Mesenchymal stem cell (in vitro differentiated cells and primary cell): ENCODE data around the gene NLGN1.

Experiments used
- DNase-seq: peaks from one replicate; pipeline ENCODE4 v3.0.0-alpha.2; 2013
- H2AFZ ChIP-seq: one replicate; pipeline ENCODE4 v1.6.1; 2013; ENCODE audit warnings: low read depth, mild to moderate bottlenecking, control low read depth, inconsistent platforms, low read length, moderate library complexity
- H2AK5ac ChIP-seq: 2 replicates; pipeline ENCODE4 v1.6.1; 2013; ENCODE audit warnings: low read length, moderate library complexity, mild to moderate bottlenecking, inconsistent platforms; ENCODE audit not compliant: severe bottlenecking
- H2BK120ac ChIP-seq: one replicate; pipeline ENCODE4 v1.6.1; 2013; ENCODE audit warnings: low read depth, mild to moderate bottlenecking, inconsistent platforms, low read length, moderate library complexity
- H2BK12ac ChIP-seq, 2 experiments: one replicate each; pipeline ENCODE4 v1.6.1; 2013; ENCODE audit warnings: inconsistent platforms in 2 of 2, low read length in 2 of 2, mild to moderate bottlenecking in 2 of 2, moderate library complexity in 2 of 2, control low read depth in 1 of 2
- H2BK15ac ChIP-seq: one replicate; pipeline ENCODE4 v1.6.1; 2013; ENCODE audit warnings: mild to moderate bottlenecking, low read depth, inconsistent platforms; ENCODE audit not compliant: poor library complexity, severe bottlenecking
- H2BK5ac ChIP-seq: 2 replicates; pipeline ENCODE4 v1.6.1; 2013; ENCODE audit warnings: low read depth, mild to moderate bottlenecking, low read length, control low read depth, inconsistent platforms; ENCODE audit not compliant: poor library complexity, severe bottlenecking
- H3K14ac ChIP-seq, 2 experiments: one replicate each; pipeline ENCODE4 v1.6.1; 2013; ENCODE audit warnings: inconsistent platforms in 2 of 2, low read length in 2 of 2, control low read depth in 1 of 2, mild to moderate bottlenecking in 1 of 2, moderate library complexity in 1 of 2
- H3K18ac ChIP-seq, 2 experiments: one replicate each; pipeline ENCODE4 v1.6.1; 2013; ENCODE audit warnings: inconsistent platforms in 2 of 2, low read length in 2 of 2, control low read depth in 1 of 2, low read depth in 1 of 2, mild to moderate bottlenecking in 1 of 2
- H3K23ac ChIP-seq, 2 experiments: one replicate each; pipeline ENCODE4 v1.6.1; 2013; ENCODE audit warnings: inconsistent platforms in 2 of 2, low read length in 2 of 2, mild to moderate bottlenecking in 2 of 2, moderate library complexity in 2 of 2, control low read depth in 1 of 2
- H3K27ac ChIP-seq: 2 replicates; pipeline ENCODE4 v1.5.1; 2013; ENCODE audit warnings: mild to moderate bottlenecking, moderate library complexity, low read length, control low read depth, inconsistent platforms; ENCODE audit not compliant: poor library complexity, severe bottlenecking
- H3K27me3 ChIP-seq, 2 experiments: 2 replicates each; pipeline versions ENCODE4 v1.6.1 to v1.7.0; 2013; ENCODE audit warnings: low read length in 2 of 2, mild to moderate bottlenecking in 2 of 2, moderate library complexity in 2 of 2, control low read depth in 1 of 2, inconsistent platforms in 1 of 2; ENCODE audit not compliant: control insufficient read depth in 1 of 2, insufficient read depth in 1 of 2
- H3K36me3 ChIP-seq, 2 experiments: 2 replicates each; pipeline versions ENCODE4 v1.6.1 to v1.7.0; 2013; ENCODE audit warnings: low read length in 2 of 2, control low read depth in 1 of 2, inconsistent platforms in 1 of 2, low read depth in 1 of 2, mild to moderate bottlenecking in 1 of 2; ENCODE audit not compliant: insufficient read depth in 2 of 2, control insufficient read depth in 1 of 2
- H3K4ac ChIP-seq, 2 experiments: one replicate each; pipeline ENCODE4 v1.6.1; 2013; ENCODE audit warnings: inconsistent platforms in 2 of 2, low read length in 2 of 2, mild to moderate bottlenecking in 2 of 2, moderate library complexity in 2 of 2, control low read depth in 1 of 2, low read depth in 1 of 2
- H3K4me1 ChIP-seq: 2 replicates; pipeline ENCODE4 v1.6.1; 2013; ENCODE audit warnings: low read depth, low read length, control low read depth; ENCODE audit not compliant: control insufficient read depth, insufficient read depth
- H3K4me2 ChIP-seq: 2 replicates; pipeline ENCODE4 v1.6.1; 2013; ENCODE audit warnings: low read length, mild to moderate bottlenecking, inconsistent platforms; ENCODE audit not compliant: poor library complexity, severe bottlenecking
- H3K4me3 ChIP-seq, 2 experiments: 2 replicates each; pipeline versions ENCODE4 v1.5.1 to v1.7.0; 2013; ENCODE audit warnings: low read length in 2 of 2, mild to moderate bottlenecking in 2 of 2, control low read depth in 1 of 2, low read depth in 1 of 2; ENCODE audit not compliant: insufficient read depth in 1 of 2
- H3K79me1 ChIP-seq: replicated peaks from 2 replicates; pipeline ENCODE4 v1.6.1; 2013; ENCODE audit warnings: mild to moderate bottlenecking, control low read depth, low read length, inconsistent platforms; ENCODE audit not compliant: poor library complexity, severe bottlenecking
- H3K9ac ChIP-seq: 2 replicates; pipeline ENCODE4 v1.7.0; 2013; ENCODE audit warnings: mild to moderate bottlenecking, low read length, moderate library complexity
- H3K9me3 ChIP-seq: 2 replicates; pipeline ENCODE4 v1.7.0; 2013; ENCODE audit warnings: mild to moderate bottlenecking, low read length; ENCODE audit not compliant: control insufficient read depth
- H4K8ac ChIP-seq: one replicate; pipeline ENCODE4 v1.6.1; 2013; ENCODE audit warnings: inconsistent platforms, mild to moderate bottlenecking, low read length, moderate library complexity
- H4K91ac ChIP-seq: one replicate; pipeline ENCODE4 v1.6.1; 2013; ENCODE audit warnings: mild to moderate bottlenecking, low read length, inconsistent platforms
- WGBS: methylation state at CpG from one replicate; pipeline ENCODE4 v1.1.7; 2013; ENCODE audit warnings: mixed read lengths; 5-methylcytosine and 5-hydroxymethylcytosine counted together

NLGN1 gene

DNA sequence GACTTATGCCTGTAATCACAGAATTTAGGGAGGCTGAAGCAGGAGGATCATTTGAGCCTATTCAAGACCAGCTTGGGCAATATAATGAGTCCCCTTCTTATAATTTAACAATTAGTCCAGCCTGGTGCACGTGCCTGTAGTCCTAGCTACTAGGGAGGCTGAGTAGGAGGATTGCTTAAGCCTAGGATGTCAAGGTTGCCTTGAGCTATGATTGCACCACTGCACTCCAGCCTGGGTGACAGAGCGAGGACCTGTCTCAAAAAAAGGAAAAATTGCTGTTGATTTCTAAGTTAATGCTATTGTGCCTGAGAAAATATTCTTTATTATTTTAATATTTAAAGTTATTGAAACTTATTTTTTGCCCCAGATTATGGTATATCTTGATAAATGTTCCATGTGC, 159.0 kb downstream of the NLGN1 start:
- H4K8ac ChIP-seq: no peak overlapping the region
- no peak overlapping the region for H4K91ac ChIP-seq
- no peak overlapping the region for H2BK120ac ChIP-seq
- H3K14ac ChIP-seq: no peak overlapping the region
- H3K9me3 ChIP-seq: no peaks in the 10 kb centered on the region
- no peak overlapping the region for H3K23ac ChIP-seq
- H3K4ac ChIP-seq: no peak overlapping the region
- H3K27ac ChIP-seq: no peak overlapping the region
- H2AK5ac ChIP-seq: no peak overlapping the region
- no peaks in the 10 kb centered on the region for H3K36me3 ChIP-seq
- DNase-seq: no peak
- H3K4me1 ChIP-seq: no peaks in the 10 kb centered on the region
- no peak overlapping the region for H2BK15ac ChIP-seq
- H2BK5ac ChIP-seq: no peak overlapping the region
- no peak overlapping the region for H2BK12ac ChIP-seq
- no peak overlapping the region for H3K4me2 ChIP-seq
- WGBS: 73% methylated on average over 2 of the region's 2 CpGs
- no peaks in the 10 kb centered on the region for H3K27me3 ChIP-seq
- no peaks in the 10 kb centered on the region for H3K79me1 ChIP-seq
- H3K18ac ChIP-seq: no peak overlapping the region
- no peak overlapping the region for H2AFZ ChIP-seq
- H3K9ac ChIP-seq: no peak overlapping the region
- H3K4me3 ChIP-seq: no peak overlapping the region

DNA sequence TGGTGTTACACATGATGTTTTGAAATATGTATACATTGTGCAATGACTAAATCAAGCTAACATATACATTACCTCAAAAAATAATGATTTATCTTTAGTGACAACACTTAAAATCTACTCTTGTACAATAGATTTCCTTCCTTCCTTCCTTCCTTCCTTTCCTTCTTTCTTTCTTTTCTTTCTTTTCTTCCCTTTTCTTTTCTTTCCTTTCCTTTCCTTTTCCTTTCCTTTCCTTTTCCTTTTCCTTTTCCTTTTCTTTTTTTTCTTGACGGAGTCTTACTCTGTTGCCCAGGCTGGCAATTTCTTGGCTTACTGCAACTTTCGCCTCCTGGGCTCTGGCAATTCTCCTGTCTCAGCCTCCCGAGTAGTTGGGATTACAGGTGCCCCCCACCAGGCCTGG, 170.5 kb downstream of the NLGN1 start:
- Histone ChIP-seq H2AK5ac (no peak overlapping the region), H2AFZ (no peak overlapping the region), H3K9ac (no peak overlapping the region), H2BK5ac (no peak overlapping the region), H4K91ac (no peak overlapping the region), H2BK120ac (no peak overlapping the region), H3K23ac (no peak overlapping the region), H3K14ac (no peak overlapping the region), H3K27me3 (no peaks in the 10 kb centered on the region), H4K8ac (no peak overlapping the region), H3K9me3 (no peaks in the 10 kb centered on the region), H3K4me1 (no peaks in the 10 kb centered on the region), H3K36me3 (no peaks in the 10 kb centered on the region), H2BK15ac (no peak overlapping the region), H2BK12ac (no peak overlapping the region), H3K4ac (no peak overlapping the region), H3K4me3 (no peak overlapping the region), H3K18ac (no peak overlapping the region), H3K27ac (no peak overlapping the region), H3K79me1 (no peaks in the 10 kb centered on the region), H3K4me2 (no peak overlapping the region)
- no peak for DNase-seq
- WGBS: 95% methylated on average over 3 of the region's 3 CpGs

DNA sequence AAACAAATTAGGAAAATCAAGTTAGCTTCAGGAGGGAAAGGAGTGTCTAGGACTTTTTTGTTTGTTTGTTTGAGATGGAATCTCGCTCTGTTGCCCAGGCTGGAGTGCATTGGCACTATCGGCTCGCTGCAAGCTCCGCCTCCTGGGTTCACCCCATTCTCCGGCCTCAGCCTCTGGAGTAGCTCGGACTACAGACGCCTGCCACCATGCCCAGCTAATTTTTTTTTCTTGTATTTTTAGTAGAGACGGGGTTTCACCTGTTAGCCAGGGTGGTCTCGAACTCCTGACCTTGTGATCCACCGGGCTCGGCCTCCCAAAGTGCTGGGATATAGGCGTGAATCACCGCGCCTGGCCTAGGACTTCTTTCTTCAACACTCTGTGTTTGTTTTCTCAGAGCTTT, 171.1 kb downstream of the NLGN1 start:
- Histone ChIP-seq H2AFZ (no peak overlapping the region), H3K4me1 (no peaks in the 10 kb centered on the region), H3K79me1 (no peaks in the 10 kb centered on the region), H2BK5ac (no peak overlapping the region), H2AK5ac (no peak overlapping the region), H3K4me3 (no peak overlapping the region), H3K4me2 (no peak overlapping the region), H2BK12ac (no peak overlapping the region), H3K27ac (no peak overlapping the region), H3K14ac (no peak overlapping the region), H4K8ac (no peak overlapping the region), H3K4ac (no peak overlapping the region), H3K27me3 (no peaks in the 10 kb centered on the region), H2BK120ac (no peak overlapping the region), H3K9me3 (no peaks in the 10 kb centered on the region), H3K9ac (no peak overlapping the region), H4K91ac (no peak overlapping the region), H3K36me3 (no peaks in the 10 kb centered on the region), H3K23ac (no peak overlapping the region), H3K18ac (no peak overlapping the region), H2BK15ac (no peak overlapping the region)
- WGBS: 95% methylated on average over 14 of the region's 14 CpGs
- no peak for DNase-seq

DNA sequence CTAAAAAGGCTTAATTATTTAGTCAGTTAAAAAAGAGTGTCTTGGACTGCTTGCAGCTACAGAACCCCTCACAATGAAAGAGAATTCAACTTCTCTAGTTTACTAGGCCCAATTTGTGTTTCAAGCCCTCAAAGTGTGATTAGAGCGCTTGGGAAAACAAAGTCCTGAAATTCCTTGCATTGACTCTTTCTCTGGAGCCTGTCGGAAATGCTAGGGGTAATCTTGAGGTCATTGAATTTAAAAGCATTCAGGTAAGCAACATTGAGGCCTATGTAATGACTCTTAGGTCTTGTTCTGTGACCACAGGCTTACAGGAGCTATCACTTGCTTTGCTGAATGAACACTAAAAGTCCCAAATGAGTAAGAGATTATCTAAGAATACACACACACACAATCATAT, 186.0 kb downstream of the NLGN1 start:
- Histone ChIP-seq H3K4me3 (no peak overlapping the region), H3K36me3 (no peaks in the 10 kb centered on the region), H2AK5ac (no peak overlapping the region), H3K4me1 (peaks cover 7% of the 10 kb centered on the region), H3K27me3 (peaks cover 0 to 11% of the 10 kb centered on the region in 2 experiments), H3K27ac (no peak overlapping the region), H4K8ac (no peak overlapping the region), H4K91ac (no peak overlapping the region), H3K9me3 (no peaks in the 10 kb centered on the region), H2BK120ac (no peak overlapping the region), H2AFZ (no peak overlapping the region), H2BK15ac (no peak overlapping the region), H2BK5ac (no peak overlapping the region), H3K79me1 (no peaks in the 10 kb centered on the region), H3K14ac (no peak overlapping the region), H3K18ac (no peak overlapping the region), H3K23ac (no peak overlapping the region), H3K4ac (no peak overlapping the region), H3K4me2 (no peak overlapping the region), H3K9ac (no peak overlapping the region), H2BK12ac (no peak overlapping the region)
- WGBS: 68% methylated on average over 2 of the region's 2 CpGs
- no peak for DNase-seq
